GM18858 (cell line): ENCODE data around the gene LNP1.
"Not testable (repeated sequence)": the region's sequence is repeated elsewhere in the genome, so short reads cannot be mapped to it uniquely, and the experiment has no call there.

Source experiments
- ATAC-seq: cut with Tn5 transposase; IDR thresholded peaks from one replicate; pipeline ENCODE4 v1.9.1; 2021; ENCODE audit not compliant: unreplicated experiment

Gene LNP1

DNA sequence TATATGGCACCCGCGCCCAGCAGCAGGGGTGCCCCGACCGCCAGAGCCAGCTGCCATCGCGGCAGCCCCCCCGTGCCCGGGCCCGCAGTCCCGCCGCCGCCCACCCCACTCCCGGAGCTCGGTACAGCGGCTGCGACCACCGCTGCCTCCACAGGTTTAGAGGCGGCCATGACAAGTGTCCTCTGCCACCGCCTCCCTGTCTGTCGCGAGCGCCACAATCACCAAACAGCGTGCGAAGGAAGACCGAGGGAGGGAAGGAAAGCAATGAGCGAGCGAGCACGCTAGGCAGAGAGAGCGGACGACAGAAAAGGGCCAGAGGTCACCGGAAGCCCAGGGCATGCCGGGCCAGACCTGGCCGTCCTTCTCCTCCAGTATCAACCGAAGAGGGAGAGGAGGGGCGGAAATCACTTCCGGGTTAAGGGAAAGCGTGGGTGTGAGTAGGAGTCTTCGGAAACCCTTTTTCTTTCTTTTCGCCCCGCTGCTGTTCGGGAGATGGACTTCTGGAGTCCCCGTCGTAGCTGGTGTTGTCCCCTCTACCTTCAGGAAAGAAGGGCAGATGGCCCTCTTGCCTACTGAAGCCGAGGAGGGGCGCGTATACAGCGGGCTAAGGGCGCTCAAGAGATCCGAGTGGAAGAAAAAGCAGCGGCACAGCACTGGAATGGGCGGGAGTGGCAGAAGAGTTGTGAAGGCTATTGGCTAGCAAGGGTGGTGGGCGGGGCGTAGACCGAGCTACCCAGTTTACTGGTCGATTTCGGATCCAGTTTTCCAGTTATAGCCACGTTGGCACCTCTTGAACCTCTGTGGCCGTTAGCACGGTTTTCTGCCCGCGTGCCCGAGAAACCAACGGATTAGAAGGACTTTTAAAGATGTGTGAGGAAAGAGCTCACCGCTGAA lies at the start of gene LNP1, which contains the start of gene TOMM70:
TSS of gene LNP1 (plus strand) at position 760 of the 894 bp plus-strand sequence. CDS start 28,191 bp downstream, outside the sequence.
TSS of gene TOMM70 (minus strand) at position 310 of the 894 bp plus-strand sequence. CDS start at position 170, 140 bp downstream.
- peak; percentile 73 for ATAC-seq

DNA sequence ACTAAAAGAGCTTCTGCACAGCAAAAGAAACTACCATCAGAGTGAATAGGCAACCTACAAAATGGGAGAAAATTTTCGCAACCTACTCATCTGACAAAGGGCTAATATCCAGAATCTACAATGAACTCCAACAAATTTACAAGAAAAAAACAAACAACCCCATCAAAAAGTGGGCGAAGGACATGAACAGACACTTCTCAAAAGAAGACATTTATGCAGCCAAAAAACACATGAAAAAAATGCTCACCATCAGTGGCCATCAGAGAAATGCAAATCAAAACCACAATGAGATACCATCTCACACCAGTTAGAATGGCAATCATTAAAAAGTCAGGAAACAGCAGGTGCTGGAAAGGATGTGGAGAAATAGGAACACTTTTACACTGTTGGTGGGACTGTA lies 49.6 kb upstream of the LNP1 start:
- not testable (repeated sequence) for ATAC-seq

- no peak for ATAC-seq
Observed at GRCh38 chr3:100352296-100353231, 48.8 kb upstream of the LNP1 start.

DNA sequence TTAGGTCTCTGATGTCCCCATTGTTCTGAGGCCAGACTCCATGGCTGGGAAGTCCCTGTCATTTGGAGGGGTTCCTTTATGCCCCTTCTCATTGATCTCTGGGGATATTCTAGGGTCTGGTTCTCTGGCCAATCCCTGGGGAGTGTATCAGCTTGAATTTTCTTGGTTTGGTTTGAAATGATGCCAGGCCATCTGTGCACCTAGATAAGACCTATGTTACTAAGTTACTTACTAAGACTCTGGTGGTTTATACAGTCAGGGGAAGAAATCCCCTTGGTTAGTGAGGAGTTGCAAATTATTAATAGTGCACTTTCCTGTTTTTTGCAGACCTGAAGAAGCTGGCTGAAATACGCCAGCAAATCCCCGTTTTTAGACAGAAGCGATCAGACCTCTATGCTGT lies 46.5 kb upstream of the LNP1 start:
- no peak for ATAC-seq

DNA sequence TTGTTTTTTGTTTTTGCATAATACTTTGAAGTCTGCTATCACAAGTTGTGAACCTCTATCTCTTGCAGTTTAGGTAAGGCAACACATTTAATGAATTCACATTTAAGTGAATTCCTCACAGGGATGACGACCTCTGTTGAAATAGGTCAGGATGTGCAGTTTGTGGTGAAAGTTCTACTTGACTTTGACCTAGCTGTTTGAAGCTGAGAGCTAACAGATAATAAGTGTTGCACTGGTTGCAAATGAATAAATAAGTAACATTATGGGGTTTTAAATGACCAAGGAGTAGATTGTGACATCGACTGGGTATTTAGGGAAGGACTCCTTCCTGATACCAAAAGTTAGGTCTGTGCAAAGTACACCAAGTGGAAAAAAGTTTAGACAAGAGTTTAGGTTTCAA lies 42.9 kb upstream of the LNP1 start:
- no peak for ATAC-seq

DNA sequence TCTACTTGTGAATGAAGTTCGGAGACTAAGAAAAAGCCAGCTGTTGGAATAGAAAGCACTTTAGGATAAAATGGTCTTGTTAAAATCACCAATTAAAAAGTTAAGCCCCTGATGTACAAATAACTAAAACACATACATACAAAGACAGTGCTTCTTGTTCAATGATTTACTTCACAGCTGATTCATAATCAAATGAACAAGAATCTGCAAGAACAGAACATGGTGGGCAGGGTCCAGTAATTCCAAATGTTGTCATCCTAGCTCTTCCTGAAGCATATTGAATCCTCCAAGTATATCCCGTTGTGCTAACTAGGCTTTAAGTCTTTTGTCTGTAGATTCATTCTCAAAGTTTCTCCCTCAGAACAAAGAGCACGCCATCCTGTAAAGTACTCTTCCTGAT lies 42.3 kb upstream of the LNP1 start:
- no peak for ATAC-seq

- ATAC-seq, result no peak
Observed at GRCh38 chr3:100360757-100361496, 40.4 kb upstream of the LNP1 start.

- no peak for ATAC-seq
Observed at GRCh38 chr3:100361897-100362296, 39.4 kb upstream of the LNP1 start.

- no peak for ATAC-seq
Observed at GRCh38 chr3:100364421-100364820, 36.9 kb upstream of the LNP1 start.

- no peak for ATAC-seq
Observed at GRCh38 chr3:100366424-100366823, 34.9 kb upstream of the LNP1 start.

GRCh38 chr3:100368441-100368840 lies 32.9 kb upstream of the LNP1 start:
- ATAC-seq, result no peak

DNA sequence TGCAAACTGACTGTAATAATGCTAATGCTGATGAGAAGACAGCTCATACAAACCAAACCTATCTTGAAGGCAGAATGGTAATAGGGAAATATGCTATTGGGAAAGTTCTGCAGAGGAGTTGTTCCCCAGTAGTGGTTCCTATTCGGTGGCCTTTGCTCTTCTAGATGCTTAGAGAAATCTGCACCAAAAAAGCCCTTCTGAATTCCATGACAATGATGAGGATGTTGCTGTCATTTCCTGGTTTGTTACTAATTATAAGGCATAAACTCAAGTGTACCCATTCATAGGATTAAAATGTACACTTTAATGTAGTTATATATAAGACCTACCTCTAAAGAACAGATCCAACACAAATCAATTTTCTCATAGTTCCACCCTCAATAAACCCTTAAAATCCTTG lies 30.6 kb upstream of the LNP1 start:
- no peak for ATAC-seq

DNA sequence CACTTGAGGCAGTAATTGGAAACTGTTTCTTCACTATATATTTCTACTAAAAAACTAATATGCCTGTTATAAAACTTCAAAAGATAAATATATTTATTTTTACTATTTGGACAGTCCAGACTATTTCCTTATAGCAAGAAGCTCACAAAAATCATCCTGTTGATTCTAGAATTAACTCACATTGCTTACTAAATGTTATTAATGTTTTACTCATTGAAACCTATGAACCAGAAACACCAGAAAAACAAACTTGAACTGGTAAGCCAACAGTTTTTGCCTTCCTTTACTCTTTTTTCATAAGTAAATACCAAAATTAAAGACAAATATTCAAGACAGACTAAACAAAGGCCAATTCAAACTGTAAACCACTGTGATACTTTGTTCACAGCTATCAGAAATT lies 26.8 kb upstream of the LNP1 start:
- ATAC-seq, result no peak

- ATAC-seq, result no peak
Observed at GRCh38 chr3:100376301-100376700, 25.0 kb upstream of the LNP1 start.

DNA sequence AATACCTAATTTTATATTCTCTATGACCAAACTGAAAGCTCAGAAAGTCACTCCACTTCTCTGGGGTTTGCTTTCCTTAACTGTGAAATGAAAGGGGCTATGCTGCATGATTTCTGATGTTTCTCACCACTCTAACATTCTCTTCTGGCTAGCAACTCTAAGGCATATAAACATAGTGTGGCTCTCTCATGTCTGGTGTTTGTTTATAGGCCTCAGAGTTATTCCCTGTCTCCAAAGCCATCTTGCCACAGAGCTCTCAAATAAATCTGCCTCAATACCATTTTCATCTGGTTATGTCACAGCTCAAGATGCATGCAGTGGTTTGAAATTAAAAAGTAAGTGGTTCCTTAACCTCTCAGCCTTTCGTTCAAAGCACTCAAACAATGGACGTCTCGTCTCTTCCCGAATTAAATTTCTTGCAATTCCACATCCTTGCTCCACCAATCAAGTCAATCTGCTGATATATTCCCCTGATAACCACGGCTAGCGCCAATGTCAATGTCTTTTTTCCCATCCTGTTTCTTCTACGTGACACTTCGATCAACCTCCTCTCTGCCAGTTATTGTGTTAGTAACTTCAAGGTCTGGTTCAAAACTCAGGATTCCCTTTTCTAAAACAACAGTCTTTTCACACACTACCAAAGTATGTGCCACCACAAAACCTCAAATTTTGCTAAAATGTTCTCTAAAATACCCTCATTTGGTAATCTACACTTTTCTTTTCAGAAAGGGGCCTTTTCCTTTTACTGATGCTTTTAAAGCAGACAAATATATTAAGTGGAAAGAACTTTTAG lies 16.4 kb upstream of the LNP1 start:
- ATAC-seq, result no peak

DNA sequence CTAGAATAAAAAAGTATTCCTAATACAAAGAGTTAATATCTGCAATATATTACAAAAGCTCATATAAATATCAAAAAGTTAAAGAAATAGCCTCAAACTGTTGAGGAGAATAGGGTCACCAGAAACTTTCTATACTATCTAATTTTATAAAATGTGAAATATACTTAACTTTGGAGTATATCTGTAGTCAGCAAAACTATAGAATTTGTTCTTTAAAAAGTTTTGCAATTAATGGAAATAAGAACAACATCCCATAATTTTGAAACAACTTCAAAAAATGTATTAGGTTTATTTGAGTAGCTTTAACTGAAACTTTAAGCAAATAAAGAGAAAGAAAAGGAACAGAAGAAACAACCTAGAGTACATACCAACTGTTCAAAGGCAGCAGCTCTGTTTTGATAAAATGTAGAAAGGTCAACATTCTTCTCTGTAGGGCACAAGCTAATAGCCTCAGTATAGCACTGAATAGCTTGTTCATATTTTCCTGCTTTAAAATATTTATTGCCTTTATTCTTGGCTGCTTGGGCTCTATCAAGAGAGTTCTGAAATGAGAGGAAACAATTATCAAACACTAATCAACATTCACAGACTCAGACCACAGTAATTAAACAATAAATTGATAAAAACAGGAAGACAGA lies 14.8 kb upstream of the LNP1 start:
- ATAC-seq, result no peak

DNA sequence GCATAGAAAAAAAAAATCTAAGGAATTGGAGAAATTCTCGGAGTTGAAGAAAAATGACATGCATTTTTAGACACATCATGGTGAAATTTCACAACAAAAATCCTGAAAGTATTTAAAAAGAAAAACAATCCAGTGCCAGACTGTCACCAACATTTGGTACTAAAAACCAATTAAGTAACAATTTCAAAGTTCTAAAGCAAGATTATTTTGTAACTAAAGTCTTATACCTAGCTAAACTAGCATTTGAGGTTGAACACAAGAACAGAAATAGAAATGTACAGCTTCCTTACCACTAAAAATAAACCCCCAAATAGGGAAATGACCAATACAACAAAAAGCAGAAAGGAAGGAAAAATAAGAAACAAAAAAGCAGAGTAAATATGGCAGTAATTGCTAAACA lies 12.3 kb upstream of the LNP1 start:
- ATAC-seq, result no peak

DNA sequence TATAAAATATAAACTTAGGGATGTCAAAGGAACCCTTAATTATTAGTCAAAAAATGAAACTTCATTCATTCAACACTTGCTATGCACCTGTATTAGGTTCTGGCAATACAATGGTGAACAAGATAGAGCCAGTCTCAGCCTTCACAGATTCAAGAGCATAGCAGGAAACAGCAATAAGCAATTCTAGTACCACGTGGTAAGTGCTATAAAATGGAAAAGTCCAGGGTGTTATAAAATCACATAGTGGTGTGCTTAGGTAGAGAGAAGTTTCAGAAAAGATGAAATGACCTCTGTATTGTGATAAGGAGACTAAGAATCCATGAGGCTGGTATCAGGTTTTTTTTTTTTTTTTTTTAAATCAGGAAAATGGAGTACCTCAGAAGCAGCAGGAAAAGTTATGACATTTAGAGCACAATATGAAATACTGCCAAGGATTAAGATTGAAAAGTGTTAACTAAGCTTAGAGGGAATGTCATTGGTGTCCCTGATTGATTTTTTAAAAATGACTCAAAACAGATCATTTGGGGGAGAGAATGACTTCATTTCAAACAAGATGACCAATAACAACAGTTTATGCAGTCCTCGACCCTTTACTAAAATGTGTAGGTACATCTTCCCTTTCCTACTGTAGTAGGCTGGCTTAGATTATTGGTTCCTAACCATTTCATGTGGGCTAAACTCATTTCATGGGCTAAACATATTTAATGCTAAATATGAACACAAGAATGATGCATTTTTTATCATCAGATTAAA lies 5.5 kb upstream of the LNP1 start:
- no peak for ATAC-seq

DNA sequence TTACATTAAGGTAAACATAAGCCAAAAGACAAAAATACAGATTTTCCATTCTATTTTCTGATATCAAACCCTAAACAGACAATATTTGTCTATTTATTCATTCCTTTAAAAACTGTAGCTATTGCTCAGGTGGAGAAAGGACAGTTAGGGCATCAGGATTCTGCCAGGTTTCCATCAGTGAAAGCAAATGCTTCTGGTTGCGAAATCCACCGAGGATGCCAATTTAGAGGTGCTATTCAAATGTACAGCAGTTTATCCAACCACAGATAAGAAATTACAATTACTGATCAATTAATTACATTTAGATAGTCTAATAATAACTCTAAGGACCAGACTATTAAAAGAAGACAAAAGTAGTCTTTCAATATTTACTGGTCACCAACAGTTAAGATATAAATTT lies 4.4 kb upstream of the LNP1 start:
- ATAC-seq, result no peak
